ENCODE results near the gene XIRP2. TPM values are rescaled to one million over a fixed set of nuclear protein-coding genes. Genes with fewer than 3 reads are reported as not detected.

Gene XIRP2
- total and polyA plus RNA-seq, 2 of the 8 experiments (the other 6 are each of a cell fraction or from before 2014, with no cell fraction given), result 0.11 TPM; not detected in 1

DNA sequence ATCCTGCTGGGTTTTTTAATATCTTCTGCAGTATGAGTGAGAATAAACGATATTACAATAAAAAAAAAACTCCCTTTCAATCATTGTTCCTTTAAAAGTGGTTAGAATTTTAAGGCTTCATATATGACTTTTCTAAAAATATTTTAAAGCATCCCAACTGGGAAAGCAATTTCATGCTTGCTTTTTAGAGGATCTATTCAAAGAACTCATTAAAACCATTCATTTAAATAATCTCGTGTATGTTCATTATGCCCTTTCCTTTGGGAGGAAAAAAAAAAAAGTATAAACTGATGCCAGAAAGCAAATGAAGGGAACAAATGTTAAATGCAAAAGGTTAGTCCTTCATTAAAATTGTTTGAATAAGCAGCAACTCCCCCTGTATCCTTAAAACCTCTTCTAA lies 81.2 kb downstream of the XIRP2 start:
- POLR2A ChIA-PET (ENCODE audit: partially characterized antibody), result no interaction called here
- H3K79me1 ChIP-seq (ENCODE audit: low read depth, low read length), result no peaks in the 10 kb centered on the region
- no peak overlapping the region for H2AK5ac ChIP-seq (ENCODE audit: low read depth, low read length)
- H2BK5ac ChIP-seq (ENCODE audit: low read depth, low read length), result no peak overlapping the region
- no peaks in the 10 kb centered on the region for H3K27me3 ChIP-seq (replicated peaks in 1 of 4; ENCODE audit: control insufficient read depth in 3 of 4, extremely low read depth in 1 of 4, insufficient read depth in 3 of 4, low read length in 3 of 4)
- H3K79me2 ChIP-seq (ENCODE audit: control insufficient read depth in 1 of 2, insufficient read depth in 2 of 2, low read length in 2 of 2), result no peaks in the 10 kb centered on the region
- H4K8ac ChIP-seq (ENCODE audit: extremely low read depth, insufficient read depth, low read length), result no peak overlapping the region
- TF ChIP-seq TBP (IDR thresholded peaks at IDR 0.05; ENCODE audit: low read depth, low read length) (no peak), EP300 (IDR thresholded peaks at IDR 0.05; ENCODE audit: borderline replicate concordance in 1 of 2, low read depth in 2 of 2, low read length in 2 of 2) (no peak), CEBPB (IDR thresholded peaks at IDR 0.05; ENCODE audit: low read depth, low read length) (no peak), PHF8 (conservative IDR thresholded peaks at IDR 0.05; ENCODE audit: low read depth, low read length) (no peak), GABPA (IDR thresholded peaks at IDR 0.05; ENCODE audit: borderline replicate concordance, insufficient read depth, low read length) (no peak), CBX5 (IDR thresholded peaks at IDR 0.05; ENCODE audit: low read depth, low read length) (no peak), EGR1 (IDR thresholded peaks at IDR 0.05; ENCODE audit: borderline replicate concordance, low read depth, low read length) (no peak), SP4 (IDR thresholded peaks at IDR 0.05; ENCODE audit: low read length) (no peak), SP2 (IDR thresholded peaks at IDR 0.05; ENCODE audit: low read length) (no peak), CHD2 (IDR thresholded peaks at IDR 0.05; ENCODE audit: low read length) (no peak), SIN3A (conservative IDR thresholded peaks at IDR 0.05 in 1 of 2, IDR thresholded peaks at IDR 0.05 in 1 of 2; ENCODE audit: low read depth in 1 of 2, low read length in 2 of 2) (no peak), KDM1A (IDR thresholded peaks at IDR 0.05; ENCODE audit: borderline replicate concordance, low read length) (no peak), BACH1 (IDR thresholded peaks at IDR 0.05; ENCODE audit: low read length) (no peak)
- no peaks in the 10 kb centered on the region for H4K20me1 ChIP-seq (replicated peaks in 1 of 2; ENCODE audit: control insufficient read depth in 1 of 2, insufficient read depth in 2 of 2, low read length in 2 of 2)
- H2BK12ac ChIP-seq (ENCODE audit: low read depth, low read length), result no peak overlapping the region
- FAIRE-seq (no peak), DNase-seq (ENCODE audit: low read depth in 1 of 2, low spot score in 2 of 2) (no peak)
- H2BK20ac ChIP-seq (ENCODE audit: low read length), result no peak overlapping the region
- no peak overlapping the region for H2BK120ac ChIP-seq (replicated peaks; ENCODE audit: low read depth, low read length)
- H3K9ac ChIP-seq (replicated peaks in 1 of 4; ENCODE audit: extremely low read depth in 1 of 4, low read depth in 3 of 4, low read length in 3 of 4), result no peak overlapping the region
- no peaks in the 10 kb centered on the region for H3K36me3 ChIP-seq (ENCODE audit: control insufficient read depth in 2 of 4, insufficient read depth in 4 of 4, low read length in 3 of 4)
- H3K23me2 ChIP-seq (ENCODE audit: low read depth, low read length), result no peaks in the 10 kb centered on the region
- 84% methylated on average over 2 of the region's 2 CpGs; no CpG with 5 or more reads in 1 of the 2 experiments for WGBS, 2 experiments (ENCODE audit: extremely low coverage in 1 of 2, insufficient coverage in 1 of 2, insufficient read length in 1 of 2, insufficient replicate concordance in 2 of 2, low coverage in 1 of 2, low lambda C conversion rate in 2 of 2, missing lambda C conversion rate in 1 of 2)
- no peak overlapping the region for H3K4me2 ChIP-seq (ENCODE audit: insufficient read depth in 1 of 2, low read depth in 2 of 2, low read length in 2 of 2)
- no peak overlapping the region for H4K5ac ChIP-seq (ENCODE audit: insufficient read length, low read depth, low read length)
- H2AFZ ChIP-seq (ENCODE audit: low read length), result no peak overlapping the region
- H3K4me3 ChIP-seq (ENCODE audit: extremely low read depth in 1 of 4, insufficient read depth in 2 of 4, low read depth in 3 of 4, low read length in 4 of 4), result no peak overlapping the region
- H3K27ac ChIP-seq (ENCODE audit: low read depth, low read length), result no peak overlapping the region
- H3K9me3 ChIP-seq (ENCODE audit: insufficient read depth in 2 of 2, low read depth in 1 of 2, low read length in 1 of 2), result no peaks in the 10 kb centered on the region
- H2BK15ac ChIP-seq (ENCODE audit: low read length), result no peak overlapping the region
- peaks cover 0 to 6% (median 1%) of the 10 kb centered on the region in 4 experiments; a peak in 2 of 7 replicates for H3K4me1 ChIP-seq (replicated peaks in 1 of 4; ENCODE audit: control insufficient read depth in 3 of 4, insufficient read depth in 4 of 4, low read length in 3 of 4)
- H3K18ac ChIP-seq (ENCODE audit: extremely low read depth, low read length), result no peak overlapping the region
- no peak overlapping the region for H3K4ac ChIP-seq (replicated peaks; ENCODE audit: insufficient read length, low read depth, low read length)
- H3K23ac ChIP-seq (ENCODE audit: insufficient read length), result no peak overlapping the region
- no peak overlapping the region for H3K14ac ChIP-seq (ENCODE audit: insufficient read length)
- H3K56ac ChIP-seq (replicated peaks; ENCODE audit: insufficient read length, low read depth, low read length), result no peak overlapping the region
- no peak overlapping the region for H4K91ac ChIP-seq (replicated peaks; ENCODE audit: insufficient read length, low read length)
- CTCF ChIA-PET (ENCODE audit: partially characterized antibody), result interaction anchor here (0.6 kb wide), 1 partner anchor 136 kb away, joined by 3 read pairs; no protein-coding TSS in a partner anchor

Measured in H1 (cell line).